Activated T-cell treated with anti-CD3 and anti-CD28 coated beads for 48 hours (primary cell): Measurements from ENCODE around the gene TMEM240.

Source experiments
- DNase-seq: peaks from one replicate; pipeline ENCODE4 v3.0.0-alpha.2; 2020; ENCODE audit warnings: low read depth

TMEM240 gene

DNA sequence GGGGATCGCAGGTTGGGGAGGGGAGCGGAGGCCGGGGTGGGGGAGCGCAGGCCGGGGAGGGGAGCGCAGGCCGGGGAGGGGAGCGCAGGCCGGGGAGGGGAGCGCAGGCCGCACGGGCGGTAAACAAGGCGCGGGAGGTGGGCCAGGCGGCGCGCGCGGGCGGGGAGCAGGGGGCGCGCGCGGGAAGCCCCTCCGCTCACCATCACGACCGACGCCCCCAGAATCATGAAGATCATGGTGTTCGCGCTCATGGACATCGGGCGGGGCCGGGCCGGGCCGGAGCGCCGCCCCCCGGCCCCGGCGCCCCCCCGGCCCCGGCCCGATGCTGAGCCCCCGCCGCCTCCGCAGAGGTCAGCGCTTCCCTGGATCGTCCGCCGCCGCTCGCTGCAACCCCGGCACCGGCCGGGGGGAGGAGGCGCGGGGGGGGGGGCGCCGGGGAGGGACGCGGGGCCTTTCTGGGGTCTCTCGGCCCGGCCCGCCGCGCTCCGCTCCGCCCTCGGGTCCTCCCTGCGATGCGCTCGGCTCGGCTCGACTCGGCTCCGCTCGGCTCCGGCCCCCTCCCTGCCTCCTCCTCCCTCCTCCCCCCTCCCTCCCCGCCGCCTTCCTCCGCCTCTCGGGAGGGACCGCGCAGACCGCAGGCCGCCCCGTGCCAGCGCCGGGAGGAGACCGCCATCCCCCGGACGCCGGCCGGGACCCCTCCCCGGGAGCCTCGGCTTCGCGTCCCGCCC lies at the start of gene TMEM240:
Gene TMEM240 (minus strand): TSS at position 535 of the 728 bp plus-strand sequence. CDS start 278 bp downstream, at position 257.
- peak; percentile 50 for DNase-seq

DNA sequence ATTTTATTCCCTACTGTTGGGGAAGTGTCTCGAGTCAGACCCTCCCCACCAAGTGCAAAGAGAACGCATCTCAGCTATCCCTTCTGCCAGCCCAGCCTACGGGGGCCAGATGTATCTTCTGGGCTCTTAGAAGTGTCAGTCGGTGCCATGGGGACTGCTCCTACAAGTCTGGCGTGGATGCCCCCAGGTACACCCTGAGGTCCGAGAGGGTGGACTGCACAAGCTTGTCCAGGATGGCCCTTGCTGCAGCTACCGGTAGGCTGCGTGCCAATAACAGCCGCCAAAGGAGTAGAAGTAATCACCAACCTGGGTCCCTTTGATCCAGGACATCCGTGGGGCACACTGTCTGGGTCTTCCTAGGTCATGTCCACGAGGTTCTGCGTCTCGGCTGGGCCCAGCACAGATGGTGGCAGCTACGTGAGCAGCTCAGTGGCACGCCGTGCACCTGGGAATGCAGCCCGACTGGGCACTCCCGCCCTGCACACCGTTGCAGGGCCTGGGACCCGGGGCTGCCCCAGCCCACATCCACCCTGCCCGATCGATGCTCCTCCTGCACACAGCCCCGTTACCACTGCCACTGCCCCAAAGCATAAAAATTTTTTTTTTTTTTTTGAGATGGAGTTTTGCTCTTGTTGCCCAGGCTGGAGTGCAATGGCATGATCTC lies 43.1 kb upstream of the TMEM240 start:
- DNase-seq = no peak

DNA sequence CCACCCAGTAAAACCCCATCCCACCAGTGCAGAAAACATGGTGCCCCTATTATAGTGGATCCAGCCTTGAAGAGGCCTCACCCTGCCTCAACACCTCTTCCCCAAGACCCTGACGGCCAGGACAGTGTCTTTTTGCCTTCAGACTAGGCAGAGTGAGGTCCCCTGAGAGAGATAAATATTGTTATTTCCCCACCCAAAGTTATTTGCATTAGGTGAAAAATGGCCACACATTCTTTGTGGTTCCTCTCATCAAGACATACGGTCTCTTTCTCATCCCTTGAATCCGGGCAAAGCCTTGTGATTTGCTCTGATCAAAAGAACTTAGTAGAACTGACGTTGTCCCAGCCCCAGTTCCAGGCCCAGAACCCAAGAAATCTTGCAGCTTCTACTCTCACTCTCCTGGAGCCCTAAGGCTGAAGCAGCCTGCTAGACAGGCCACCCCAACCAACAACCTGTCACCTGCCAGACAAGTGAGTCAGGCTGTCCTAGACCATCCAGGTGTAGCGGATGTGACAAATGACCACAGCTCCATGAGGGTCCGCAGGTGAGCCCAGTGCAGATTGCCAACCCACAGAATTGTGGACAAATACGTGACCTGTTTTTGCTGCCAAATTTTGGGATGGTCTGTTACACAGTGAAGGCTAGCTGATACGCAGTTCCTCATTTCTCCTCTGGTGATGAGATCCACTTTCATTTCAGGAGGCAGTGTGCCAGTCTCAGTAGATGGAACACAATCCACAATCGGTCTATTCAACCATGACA lies 42.3 kb upstream of the TMEM240 start:
- no peak for DNase-seq

DNA sequence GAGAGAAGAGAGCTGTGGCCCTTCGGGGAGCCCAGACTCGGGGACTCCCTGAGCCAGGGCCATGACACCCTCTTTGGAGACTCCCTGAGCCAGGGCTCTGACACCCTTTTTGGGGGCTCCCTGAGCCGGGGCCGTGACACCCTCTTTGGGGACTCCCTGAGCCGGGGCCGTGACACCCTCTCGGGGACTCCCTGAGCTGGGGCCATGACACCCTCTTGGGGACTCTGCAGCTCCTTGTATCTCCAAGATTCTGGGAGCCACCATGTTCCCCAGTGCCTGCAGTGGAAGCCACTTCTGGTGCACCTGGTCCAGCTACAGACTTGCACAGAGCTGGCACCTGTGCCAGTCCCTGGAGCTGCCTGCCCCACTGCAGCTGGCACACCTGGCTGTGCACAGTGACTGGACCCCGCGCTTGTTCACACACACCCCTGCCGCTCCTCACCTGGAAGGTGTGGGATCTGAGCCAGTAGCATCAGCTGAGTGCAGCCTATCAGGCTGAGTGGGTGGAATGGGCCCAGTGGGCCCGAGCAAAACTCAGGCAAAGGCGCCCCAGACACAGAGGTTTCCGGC lies 38.0 kb upstream of the TMEM240 start:
- DNase-seq = no peak

DNA sequence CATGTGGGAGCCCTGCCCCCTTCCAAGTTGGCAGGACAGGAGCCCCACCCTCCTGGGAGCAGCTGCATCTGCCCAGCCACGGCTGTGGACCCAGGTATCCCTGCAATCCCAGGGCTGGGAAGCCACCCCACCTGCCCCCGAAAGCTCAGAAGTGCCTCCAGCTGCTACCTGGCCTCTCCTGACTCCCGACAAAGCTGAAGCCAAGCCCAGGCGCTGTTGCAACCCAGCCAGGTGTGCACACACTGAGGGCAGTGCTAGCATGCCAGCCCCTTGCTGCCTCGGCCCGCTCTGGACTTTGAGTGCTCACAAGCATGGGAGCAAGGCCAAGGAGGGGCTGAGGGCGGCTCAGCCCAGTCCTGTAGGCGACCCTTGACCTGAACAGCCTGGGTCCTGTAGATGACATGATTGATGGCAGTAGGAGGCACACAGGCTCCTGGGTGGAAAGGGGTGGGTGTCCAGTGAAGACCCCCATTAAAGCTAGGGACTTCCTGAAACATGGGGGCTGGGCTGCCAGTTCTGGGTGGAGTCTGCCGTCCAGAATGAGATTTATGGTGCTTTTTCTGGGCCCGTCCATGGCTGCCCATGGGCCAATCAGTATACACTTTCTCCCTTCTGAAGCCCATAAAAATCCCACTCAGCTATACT lies 37.1 kb upstream of the TMEM240 start:
- no peak for DNase-seq

DNA sequence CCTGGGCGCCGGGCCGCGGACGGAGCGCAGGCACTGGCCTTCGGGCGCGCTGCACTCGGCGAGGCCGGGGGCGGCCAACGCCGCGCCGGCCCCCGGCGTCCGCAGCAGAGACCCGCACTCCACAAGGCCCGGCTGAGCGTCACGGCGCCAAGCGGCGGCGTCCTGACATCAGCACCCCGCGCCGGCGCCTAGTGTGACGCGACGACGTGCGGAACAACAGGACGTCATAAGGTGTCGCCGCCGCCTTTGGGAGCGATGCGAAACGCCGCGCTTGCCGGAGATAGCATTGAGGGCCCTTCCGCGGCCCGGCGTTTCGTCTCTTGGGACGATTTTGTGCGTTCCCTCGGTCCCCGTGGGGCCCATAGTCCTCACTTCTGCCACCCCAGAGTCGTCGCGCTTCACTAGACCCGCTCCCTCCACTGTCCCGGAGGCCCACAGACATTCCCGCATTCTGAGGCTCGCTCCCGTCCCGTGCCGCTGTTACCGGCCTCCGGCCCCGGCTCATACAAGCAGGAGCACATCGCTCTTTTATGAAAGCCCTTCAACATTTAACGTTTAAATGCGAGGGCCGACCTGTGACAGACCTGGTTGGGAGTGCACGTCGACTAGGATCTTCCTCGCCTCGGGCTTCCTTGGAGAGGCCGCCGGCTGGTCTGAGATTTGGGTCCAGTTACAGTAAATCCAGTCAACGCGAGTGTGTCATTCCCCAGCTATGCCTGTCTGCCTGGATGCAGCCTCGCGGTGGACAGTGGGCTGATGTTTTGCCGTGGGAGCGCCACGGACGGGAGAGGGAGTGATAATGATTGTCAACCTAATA lies 34.5 kb upstream of the TMEM240 start, which contains the start of gene SSU72:
Gene SSU72 (minus strand): TSS at position 143 of the 817 bp plus-strand sequence. CDS start 306 bp downstream, outside the sequence.
- DNase-seq = peak; percentile 92

DNA sequence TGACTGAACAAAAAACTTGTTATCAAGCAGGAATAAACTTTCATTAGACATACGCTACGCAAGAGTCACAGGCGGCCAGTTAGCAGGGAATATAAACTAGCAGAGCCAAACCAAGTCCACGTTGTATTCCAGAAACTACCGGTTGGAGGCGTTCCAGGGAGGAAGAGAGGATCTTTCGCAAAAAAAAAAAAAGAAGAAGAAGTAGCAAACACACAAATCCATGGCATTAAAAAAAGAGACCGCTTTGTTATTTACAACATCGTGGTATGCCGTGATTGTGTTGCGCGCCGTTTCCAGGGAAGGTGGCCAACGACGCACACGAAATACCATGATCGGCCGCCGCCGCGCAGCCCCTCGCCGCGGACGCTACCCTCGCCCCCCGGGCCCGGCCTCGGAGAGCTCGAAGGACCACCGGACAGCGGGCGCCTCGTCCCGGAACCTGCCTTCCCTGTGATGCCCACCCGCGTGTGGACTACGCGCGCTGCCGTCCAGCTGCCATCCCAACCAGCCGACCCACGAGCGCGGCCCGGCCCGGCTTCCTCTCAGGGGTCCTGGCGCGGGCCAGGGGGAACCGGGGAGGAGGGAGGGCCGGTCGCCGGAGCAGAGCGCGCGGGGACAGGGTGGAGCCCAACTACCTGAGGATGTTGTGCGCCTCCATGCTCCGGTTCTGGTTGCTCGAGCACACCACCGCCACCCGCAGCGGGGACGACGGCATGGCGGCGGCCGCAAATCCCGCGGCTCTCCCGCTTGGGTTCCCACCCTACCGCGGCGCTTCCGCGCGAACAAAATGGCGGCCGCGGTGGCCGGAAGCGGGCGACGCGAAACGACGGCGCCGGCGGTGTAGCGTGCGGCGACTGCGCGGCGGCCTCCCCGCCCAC lies 33.7 kb upstream of the TMEM240 start:
- no peak for DNase-seq

DNA sequence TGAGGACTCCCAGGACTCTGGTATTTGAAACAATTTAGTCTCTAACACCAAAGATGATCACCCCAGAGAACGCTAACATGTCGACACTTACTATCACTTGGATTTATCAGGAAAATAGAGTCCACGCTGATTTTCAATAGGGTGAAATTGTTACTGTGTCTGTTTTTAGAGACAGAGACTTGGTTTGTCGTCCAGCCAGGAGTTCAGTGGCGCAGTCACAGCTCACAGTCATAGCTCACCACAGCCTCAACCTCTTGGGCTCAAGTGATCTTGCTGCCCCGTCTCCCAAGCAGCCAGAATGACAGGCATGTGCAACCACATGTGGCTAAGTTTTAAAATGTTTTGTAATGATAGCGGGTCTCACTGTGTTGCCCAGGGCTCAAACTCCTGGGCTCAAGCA lies 28.9 kb upstream of the TMEM240 start:
- DNase-seq = no peak

DNA sequence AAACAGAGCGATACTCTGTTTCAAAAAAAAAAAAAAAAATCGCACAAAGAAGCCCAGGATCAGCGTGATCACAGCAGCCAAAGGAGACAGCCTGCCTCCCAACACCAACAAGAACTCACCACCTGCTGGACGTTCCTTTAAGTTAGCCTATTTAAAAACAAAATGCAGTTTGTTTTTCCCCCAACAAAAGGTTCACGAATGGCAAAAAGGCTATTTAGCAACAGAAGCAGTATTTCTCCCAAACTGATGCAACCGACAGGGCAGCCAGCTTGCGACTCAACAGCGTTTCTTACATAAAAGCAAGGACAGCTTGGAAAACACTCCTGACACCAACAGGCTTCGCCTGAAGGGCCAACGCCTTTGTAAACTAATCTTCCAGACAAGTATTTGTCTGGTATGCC lies 27.5 kb upstream of the TMEM240 start:
- DNase-seq = no peak

DNA sequence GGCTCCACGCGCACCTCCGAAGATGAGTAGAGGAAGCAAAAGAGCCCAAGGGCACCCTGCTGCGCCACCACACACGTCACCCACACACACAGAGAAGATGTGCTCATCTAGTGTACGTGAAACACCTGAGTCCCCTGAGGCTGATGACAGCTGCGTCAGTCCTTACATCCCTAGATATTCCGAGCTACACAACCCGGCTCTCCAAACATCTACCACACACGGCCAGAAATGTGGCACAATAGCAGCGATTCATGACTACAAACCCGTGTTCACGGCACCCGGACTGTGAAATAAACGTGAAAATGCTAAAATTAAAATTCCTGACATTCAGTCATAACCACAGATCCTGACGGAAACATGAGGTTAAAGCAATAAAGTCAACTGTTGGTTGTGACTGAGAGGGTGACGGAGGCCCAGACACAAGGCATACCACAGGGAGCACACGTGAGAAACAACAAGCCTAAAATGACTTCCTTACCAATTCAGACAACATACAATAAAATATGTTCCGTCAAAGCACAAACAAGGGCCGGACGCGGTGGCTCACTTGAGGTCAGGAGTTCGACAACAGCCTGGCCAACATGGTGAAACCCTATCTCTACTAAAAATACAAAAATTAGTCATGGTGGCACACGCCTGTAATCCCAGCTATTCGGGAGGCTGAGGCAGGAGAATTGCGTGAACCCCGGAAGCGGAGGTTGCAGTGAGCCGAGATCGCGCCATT lies 26.9 kb upstream of the TMEM240 start:
- no peak for DNase-seq

DNA sequence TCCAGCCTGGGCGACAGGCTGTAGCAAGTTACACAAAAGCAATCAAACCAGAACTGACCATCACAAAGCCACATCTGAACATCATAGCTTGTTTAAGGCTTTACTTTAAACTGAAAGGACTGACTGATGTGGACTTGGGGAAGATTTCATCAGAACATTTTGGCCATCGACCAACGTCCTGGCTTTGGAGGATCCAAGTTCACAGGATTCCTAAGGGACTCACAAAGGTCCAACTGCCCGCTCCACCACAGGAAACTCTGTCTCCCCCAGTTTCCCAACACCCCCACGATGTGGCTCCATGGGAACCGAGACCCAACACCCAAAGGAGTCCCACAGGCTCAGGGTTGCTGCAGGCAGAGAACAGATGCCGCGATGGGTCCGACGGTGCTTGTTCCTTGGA lies 24.9 kb upstream of the TMEM240 start:
- no peak for DNase-seq

DNA sequence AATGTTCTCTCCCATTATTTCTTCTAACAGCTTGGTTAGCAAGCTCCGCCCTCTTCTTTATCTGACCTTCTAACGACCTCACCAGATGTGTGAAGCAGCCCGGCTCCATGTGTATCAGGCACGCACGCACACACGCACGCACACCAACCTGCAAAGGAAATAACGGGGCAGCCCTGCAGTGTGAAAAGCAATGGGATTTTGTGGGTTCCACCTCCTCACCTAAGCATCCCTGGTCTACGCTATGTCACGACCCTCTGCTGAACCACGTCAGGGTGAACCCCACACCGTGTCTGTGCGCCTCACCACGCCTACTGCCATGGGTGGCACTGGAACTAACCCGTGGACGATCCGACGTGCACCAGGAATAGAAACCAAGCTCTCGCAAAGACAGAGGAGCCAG lies 23.8 kb upstream of the TMEM240 start:
- no peak for DNase-seq

DNA sequence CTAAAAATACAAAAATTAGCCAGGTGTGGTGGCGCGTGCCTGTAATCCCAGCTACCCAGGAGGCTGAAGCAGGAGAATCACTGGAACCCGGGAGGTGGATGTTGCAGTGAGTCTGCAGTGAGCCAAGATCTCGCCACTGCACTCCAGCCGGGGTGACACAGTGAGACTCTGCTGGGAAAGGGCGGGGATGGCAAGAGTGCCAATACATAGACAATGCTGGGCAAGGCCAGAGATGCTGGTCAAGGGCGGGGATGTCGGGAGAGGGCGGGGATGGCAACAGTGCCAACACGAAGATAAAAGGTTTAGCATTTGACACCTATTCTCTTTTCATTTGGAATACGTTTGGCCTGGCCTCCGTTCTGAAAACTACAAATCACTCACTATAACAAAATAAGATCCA lies 23.3 kb upstream of the TMEM240 start:
- DNase-seq = no peak

DNA sequence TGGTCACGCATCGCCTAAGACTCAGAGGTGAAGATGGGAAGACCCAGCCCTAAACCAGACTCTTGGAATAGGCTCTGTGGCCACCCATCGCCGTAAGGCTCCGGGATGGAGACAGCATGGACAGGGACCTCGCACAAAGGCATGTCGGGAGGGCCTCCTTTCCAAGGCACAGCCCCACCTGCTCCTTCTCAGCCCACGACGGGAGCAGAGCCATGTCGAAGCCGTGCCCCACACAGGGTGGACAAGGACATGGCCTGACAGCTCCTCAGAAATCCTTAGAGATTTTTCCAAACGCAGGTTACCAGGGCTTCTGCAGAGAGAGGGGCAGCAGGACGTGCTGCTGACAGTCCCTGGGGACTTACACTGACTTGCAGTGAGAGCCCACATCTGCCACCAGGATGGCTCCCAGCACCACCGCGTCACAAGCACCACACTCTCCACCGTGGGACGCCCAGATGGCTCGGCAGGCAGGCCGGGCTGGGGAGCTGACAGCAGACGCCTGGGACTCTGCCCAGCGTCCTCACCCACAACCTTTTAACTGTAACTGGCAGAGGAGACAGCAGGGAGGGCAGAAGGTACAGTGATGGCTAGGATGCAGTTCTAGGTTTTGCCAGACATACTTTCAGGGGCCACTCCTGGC lies 22.3 kb upstream of the TMEM240 start:
- DNase-seq = no peak

DNA sequence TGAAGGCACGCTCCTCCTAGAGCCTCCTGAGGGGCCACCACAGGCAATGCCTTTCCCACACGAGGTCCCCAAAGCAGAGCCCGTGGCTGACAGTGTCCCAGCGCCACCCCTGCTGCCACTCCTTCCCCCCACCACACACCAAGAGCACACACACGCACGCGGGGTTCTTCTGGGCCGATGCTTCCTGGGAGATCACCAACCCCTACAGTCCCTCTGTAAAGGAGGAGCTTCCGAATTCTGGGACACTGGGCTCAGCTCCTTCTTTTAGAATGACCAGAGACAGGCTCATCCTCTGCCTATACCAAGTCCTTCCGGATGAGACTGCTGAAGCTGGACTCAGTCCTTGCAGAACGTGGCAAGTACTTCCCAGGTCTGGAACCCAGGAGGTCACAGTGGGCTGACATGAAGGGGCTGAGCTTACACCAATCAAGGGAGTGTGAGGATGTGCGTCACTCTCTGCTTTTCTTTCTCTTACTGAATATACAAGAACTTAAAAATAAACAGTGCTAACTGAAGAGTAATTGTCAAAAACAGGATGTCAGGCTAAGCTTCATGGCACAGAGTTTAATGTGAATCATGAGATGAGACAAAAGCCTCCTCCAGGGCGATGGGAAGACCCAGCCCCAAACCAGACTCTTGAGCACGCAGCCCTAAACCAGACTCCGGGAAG lies 21.5 kb upstream of the TMEM240 start:
- DNase-seq = no peak

DNA sequence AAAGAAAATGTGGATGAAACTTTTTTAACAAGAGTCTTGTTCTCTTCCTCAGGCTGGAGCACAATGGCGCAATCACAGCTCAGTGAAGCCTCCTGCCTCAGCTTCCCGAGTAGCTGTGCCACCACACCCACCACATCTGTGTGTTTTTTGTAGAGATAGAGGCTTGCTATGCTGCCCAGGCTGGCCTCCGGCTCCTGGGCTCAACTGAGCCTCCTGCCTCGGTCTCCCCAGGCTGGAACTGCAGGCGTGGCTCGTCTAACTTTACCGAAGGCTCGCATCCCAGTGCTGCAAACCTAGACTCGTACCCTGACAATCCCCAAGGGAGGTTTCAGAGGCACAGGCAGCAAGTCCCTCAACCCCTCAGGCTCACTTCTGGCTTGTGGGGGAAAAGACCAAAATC lies 19.8 kb upstream of the TMEM240 start:
- no peak for DNase-seq

DNA sequence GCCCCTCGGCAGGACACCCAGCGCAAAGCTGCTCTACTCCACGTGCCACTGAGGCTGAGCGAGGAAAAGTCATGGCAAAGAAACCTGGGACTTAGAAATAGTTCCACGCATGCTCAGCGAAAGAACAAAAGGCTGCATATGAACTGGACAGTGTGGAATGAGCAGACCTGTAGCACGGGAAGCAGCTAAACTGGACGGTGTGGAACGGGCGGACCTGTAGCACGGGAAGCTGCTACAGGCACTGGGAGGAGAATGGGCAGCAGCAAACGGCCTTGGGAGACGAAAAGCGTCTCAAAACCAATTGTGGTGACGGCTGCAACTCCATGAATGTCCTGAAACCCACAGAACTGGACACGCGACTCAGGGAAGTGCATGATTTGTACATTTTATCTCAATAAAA lies 18.6 kb upstream of the TMEM240 start:
- no peak for DNase-seq

DNA sequence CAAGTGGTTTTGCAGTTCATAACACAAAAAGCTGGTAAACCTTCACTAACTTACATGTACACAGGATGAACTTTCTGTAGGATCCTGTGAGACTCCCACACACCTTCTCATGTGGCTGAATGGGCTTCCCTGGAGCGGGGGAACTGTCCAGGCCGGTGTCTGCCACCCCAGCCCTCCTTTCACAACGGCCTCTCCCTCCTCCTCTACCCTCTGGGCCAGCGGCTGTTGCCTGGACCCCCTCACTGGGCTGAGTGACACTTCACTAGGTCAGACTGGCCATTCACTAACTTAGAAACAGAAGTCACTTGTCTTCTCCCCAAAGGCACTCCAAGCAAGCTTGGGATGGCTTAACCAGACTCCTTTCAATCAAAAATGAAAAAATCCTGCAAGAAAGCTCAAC lies 18.2 kb upstream of the TMEM240 start:
- no peak for DNase-seq
